K562 (cell line): ENCODE data around the gene HSPA5. TPM values are rescaled to one million over a fixed set of nuclear protein-coding genes. Genes with fewer than 3 reads are reported as not detected.

ENCODE experiments used
- ASH1L ChIP-seq: fragments of 450-650 bp; IDR thresholded peaks from 2 replicates; pipeline ENCODE4 v1.6.1; 2018; ENCODE audit warnings: borderline replicate concordance, mild to moderate bottlenecking, low read depth; ENCODE audit not compliant: partially characterized antibody
- ATF4 ChIP-seq: fragments of 450-650 bp; formaldehyde crosslinking; IDR thresholded peaks from 2 replicates; pipeline ENCODE4 v1.4.0; 2022; ENCODE audit warnings: mild to moderate bottlenecking, moderate library complexity
- ATF7 ChIP-seq: fragments of 450-650 bp; IDR thresholded peaks from 2 replicates; pipeline ENCODE4 v1.7.1; 2014; ENCODE audit warnings: mild to moderate bottlenecking, moderate library complexity
- CBFA2T3 ChIP-seq: fragments of 450-650 bp; IDR thresholded peaks from 2 replicates; pipeline ENCODE4 v1.6.1; 2017
- JUNB ChIP-seq: fragments of 450-650 bp; formaldehyde crosslinking; conservative IDR thresholded peaks from 2 replicates; pipeline ENCODE4 v1.4.0; 2020; ENCODE audit warnings: mild to moderate bottlenecking
- KAT7 ChIP-seq: sonication (generic); formaldehyde crosslinking; IDR thresholded peaks from 2 replicates; pipeline ENCODE4 v1.8.0; 2022; ENCODE audit warnings: missing genetic modification reagents, mild to moderate bottlenecking, borderline replicate concordance
- MAFF ChIP-seq: IDR thresholded peaks from 2 replicates; pipeline ENCODE4 v1.6.1; 2012; ENCODE audit warnings: low read length, improper control_type of control experiment
- NBN ChIP-seq: fragments of 450-650 bp; IDR thresholded peaks from 2 replicates; pipeline ENCODE4 v1.6.1; 2016; ENCODE audit warnings: low read depth, mild to moderate bottlenecking
- POLR2AphosphoS2 ChIP-seq: IDR thresholded peaks from 2 replicates; pipeline ENCODE4 v1.6.1; 2012; ENCODE audit warnings: low read length, improper control_type of control experiment
- RB1 ChIP-seq: fragments of 450-650 bp; IDR thresholded peaks from 2 replicates; pipeline ENCODE4 v1.6.1; 2017; ENCODE audit warnings: low read depth, mild to moderate bottlenecking
- RBM39 ChIP-seq: fragments of 200-400 bp; formaldehyde crosslinking; optimal IDR thresholded peaks from 2 replicates; pipeline ENCODE3; 2018; ENCODE audit warnings: low read depth, low read length
- SAP30 ChIP-seq: fragments of 200-600 bp; sonication (generic); IDR thresholded peaks from 2 replicates; pipeline ENCODE4 v1.6.1; 2012; ENCODE audit warnings: borderline replicate concordance, low read depth, mild to moderate bottlenecking, moderate library complexity, low read length, control low read depth, inconsistent platforms; ENCODE audit not compliant: insufficient read depth, poor library complexity, severe bottlenecking
- SP1 ChIP-seq: sonication (generic); formaldehyde crosslinking; IDR thresholded peaks from 2 replicates; pipeline ENCODE4 v1.8.1; 2022; ENCODE audit warnings: mild to moderate bottlenecking, missing genetic modification reagents
- STAG1 ChIP-seq: sonication (generic); formaldehyde crosslinking; IDR thresholded peaks from 2 replicates; pipeline ENCODE4 v1.5.0; 2020; ENCODE audit warnings: missing genetic modification reagents, borderline replicate concordance
- STAT6 ChIP-seq: sonication (generic); formaldehyde crosslinking; IDR thresholded peaks from 2 replicates; pipeline ENCODE4 v1.8.1; 2023; ENCODE audit warnings: mild to moderate bottlenecking, missing genetic modification reagents
- TAL1 ChIP-seq: fragments of 450-650 bp; IDR thresholded peaks from 2 replicates; pipeline ENCODE4 v1.6.1; 2016; ENCODE audit warnings: mild to moderate bottlenecking
- UBTF ChIP-seq, 2 experiments: IDR thresholded peaks; 2 replicates each; pipeline ENCODE4 v1.6.1; 2012; ENCODE audit warnings: improper control_type of control experiment in 2 of 2, low read depth in 2 of 2, low read length in 2 of 2, borderline replicate concordance in 1 of 2
- ZNF589 ChIP-seq: fragments of 200-800 bp; sonication (Bioruptor generic); IDR thresholded peaks from 2 replicates; pipeline ENCODE4 v1.6.1; 2016; ENCODE audit warnings: low read depth, missing genetic modification characterization, missing compliant biosample characterization
- ZNF696 ChIP-seq: fragments of 250-450 bp; sonication (Bioruptor Pico); conservative IDR thresholded peaks from 2 replicates; pipeline ENCODE4 v1.4.0; 2020; ENCODE audit warnings: mild to moderate bottlenecking, moderate library complexity
- ZNF785 ChIP-seq: fragments of 250-450 bp; sonication (Bioruptor Pico); IDR thresholded peaks from 2 replicates; pipeline ENCODE4 v1.4.0; 2020; ENCODE audit warnings: mild to moderate bottlenecking
- ZSCAN32 ChIP-seq: fragments of 450-650 bp; formaldehyde crosslinking; IDR thresholded peaks from 2 replicates; pipeline ENCODE4 v1.4.0; 2020; ENCODE audit warnings: mild to moderate bottlenecking, moderate library complexity
- polyA plus RNA-seq, 8 experiments: library from polyadenylated mRNA; depleted of rRNA in 4 of 8; stranded (reverse) in 5 of 8; unstranded in 3 of 8; fragments of >200 nt; fragmentation: Nextera tagmentation in 2 of 8; fragmentation: Illumina TruSeq in 1 of 8; extraction: Ambion mirVana in 2 of 8; extraction: Trizol in 1 of 8; gene quantifications; 2 replicates each; pipeline versions ENCODE4 v1.2.1 to v1.2.3, GENCODE V29; 2011 to 2014; ENCODE audit warnings: inconsistent platforms in 1 of 8, missing spikeins in 1 of 8
- total RNA-seq, 7 experiments: library from RNA; depleted of rRNA in 6 of 7; stranded (reverse); fragments of >200 nt in 6 of 7; fragmentation: Illumina TruSeq in 2 of 7; extraction: Trizol in 2 of 7; gene quantifications; 2 replicates each; pipeline versions ENCODE4 v1.2.1 to v1.2.3, GENCODE V29; 2011 to 2021; ENCODE audit warnings: low replicate concordance in 1 of 7

Gene HSPA5
- total and polyA plus RNA-seq, 9 of the 15 experiments (the other 6 are each of a cell fraction or from before 2014, with no cell fraction given) = 48.0 to 265 (median 113) TPM

GRCh38 chr9:125241863-125242739, 958 bp upstream of the HSPA5 start (continued):
- TF ChIP-seq STAT6 (CRISPR knock-in tag) (no peak), RB1 (no peak), ZNF589 (CRISPR knock-in tag) (peak; percentile 21; the same call in 1 of the 2 replicates), ZNF785 (CRISPR knock-in tag) (no peak; the same call in 1 of the 2 replicates), ZSCAN32 (no peak), ATF7 (no peak), MAFF (no peak), SAP30 (no peak), ATF4 (CRISPR knock-in tag) (no peak), JUNB (CRISPR knock-in tag) (no peak), POLR2AphosphoS2 (no peak), ZNF696 (CRISPR knock-in tag) (no peak), RBM39 (peak; percentile 4), UBTF (IDR thresholded peaks at IDR 0.05; ENCODE audit: borderline replicate concordance in 1 of 2, low read depth in 2 of 2, low read length in 2 of 2) (no peak), CBFA2T3 (no peak), TAL1 (no peak), STAG1 (CRISPR knock-in tag) (no peak), KAT7 (0 out of 2 replicates have a peak, but pooled peaks have one; percentile 52), ASH1L (no peak), NBN (no peak), SP1 (CRISPR knock-in tag) (no peak)
